NCI-H1048 (cell line): ENCODE data around the gene NOTUM.
"Not testable (repeated sequence)": the region's sequence is repeated elsewhere in the genome, so short reads cannot be mapped to it uniquely, and the experiment has no call there.

Experiments used
- DNase-seq: peaks from one replicate; lab custom pipeline; 2025; lab: John Stamatoyannopoulos, UW

NOTUM gene

GRCh38 chr17:81996232-81996756, 35.3 kb upstream of the NOTUM start:
- DNase-seq, result no peak

DNA sequence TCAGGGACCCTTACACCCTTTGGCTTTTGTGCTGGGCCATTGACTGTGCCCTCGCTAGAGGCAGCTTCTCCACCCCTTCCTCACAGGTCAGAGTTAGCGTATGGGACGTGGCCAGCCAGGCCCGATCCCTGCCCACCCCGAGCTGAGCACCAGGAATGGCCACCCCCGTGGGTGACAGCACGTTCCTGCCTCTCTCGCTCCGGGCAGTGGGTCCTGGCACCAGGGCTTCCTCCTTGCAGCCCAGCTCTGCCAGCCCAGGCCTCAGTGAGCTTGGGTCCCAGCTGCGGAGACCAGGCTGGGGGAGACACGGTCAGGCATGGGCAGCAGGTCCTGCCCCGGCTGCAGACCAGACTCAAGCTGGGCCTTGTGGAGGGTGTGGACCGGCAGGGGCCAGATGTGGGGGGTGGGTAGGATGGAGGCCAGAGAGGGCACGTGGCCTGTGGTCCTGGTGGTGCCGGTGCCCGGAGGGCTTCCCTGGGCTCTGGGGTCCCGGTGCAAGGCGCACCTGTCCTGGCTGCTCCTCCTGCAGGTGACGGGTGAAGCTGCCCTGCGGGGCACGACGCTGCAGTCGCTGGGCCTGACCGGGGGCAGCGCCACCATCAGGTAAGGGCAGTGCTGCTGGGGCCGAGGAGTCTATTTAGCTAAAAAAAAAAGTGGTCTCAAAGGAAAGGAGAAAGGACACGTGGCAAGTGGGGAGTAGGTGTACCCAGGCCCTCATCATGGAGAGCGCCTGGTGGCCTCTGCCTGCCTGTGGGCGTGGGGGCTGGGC, 34.7 kb upstream of the NOTUM start:
- no peak for DNase-seq

- no peak for DNase-seq
Measured at GRCh38 chr17:81994593-81995462, 33.8 kb upstream of the NOTUM start.

GRCh38 chr17:81993729-81994592, 33.0 kb upstream of the NOTUM start:
- no peak for DNase-seq

DNA sequence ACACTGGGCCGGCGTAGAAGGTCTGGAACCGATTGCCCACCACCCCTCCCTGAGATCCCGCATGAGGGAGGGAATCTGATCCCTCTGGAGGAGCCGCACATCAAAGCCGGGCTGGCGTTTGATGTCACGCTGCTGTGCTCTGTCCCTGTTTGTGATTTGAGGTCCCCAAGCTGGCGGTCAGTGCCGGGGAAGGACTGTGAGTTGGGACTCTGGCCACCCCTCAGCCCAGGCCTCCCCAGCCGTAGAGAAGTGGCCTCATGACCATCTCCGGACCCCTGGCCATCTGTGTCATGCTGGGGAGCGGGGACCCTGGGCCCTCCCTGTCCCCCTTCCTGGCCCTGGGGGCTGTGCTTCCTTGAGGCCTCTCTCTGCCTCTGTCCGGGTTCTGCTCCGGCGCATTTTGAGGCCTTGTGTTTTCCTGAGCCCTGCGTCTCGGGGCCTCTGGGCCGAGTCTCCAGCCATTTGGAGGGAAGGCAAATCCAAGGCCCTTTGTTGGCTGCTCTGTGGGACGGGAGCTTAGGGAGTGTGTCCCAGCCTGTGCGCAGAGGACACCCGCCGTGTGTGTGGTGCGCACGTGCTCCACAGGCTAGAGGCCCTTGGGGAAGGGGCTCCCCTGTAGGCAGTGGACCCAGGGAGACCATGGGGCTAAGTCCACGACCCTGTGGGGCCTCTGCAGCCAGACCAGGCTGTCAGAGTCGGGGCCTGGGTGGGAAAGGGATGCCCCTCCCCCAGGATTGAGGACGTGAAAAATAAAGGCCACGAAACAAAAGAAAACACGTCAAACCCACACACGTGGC, 31.5 kb upstream of the NOTUM start:
- DNase-seq, result no peak

- DNase-seq, result no peak
Measured at GRCh38 chr17:81991684-81992305, 30.8 kb upstream of the NOTUM start.

- DNase-seq, result no peak
Measured at GRCh38 chr17:81990836-81991683, 30.1 kb upstream of the NOTUM start.

DNA sequence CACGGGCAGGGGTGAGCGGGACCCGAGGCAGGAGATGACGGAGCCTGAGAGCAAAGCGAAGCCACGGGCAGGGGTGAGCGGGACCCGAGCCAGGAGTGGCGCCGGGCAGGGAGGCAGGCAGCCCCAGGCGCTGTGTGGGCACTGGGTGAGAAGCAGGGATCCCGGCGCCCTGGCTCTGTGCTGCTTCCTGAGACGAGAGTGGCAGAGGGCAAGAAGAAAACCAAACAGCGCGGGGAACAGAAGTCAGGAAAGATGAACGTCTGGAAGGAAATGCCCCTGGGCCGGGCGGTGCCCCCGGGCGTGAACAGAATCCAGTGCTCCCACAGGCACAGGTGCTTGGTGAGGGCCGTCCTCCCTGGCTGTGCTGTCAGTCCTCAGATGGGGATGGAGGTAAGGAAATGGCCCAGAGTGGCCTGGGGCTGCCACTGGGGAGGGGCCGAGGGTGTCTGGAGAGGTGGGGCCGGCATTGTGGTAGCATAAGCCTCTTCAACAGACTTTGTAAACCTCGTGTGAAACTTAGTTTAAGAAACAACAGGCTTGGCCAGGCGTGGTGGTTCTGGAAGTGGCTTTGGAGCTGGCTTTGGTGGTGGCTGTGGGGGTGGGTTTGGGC, 26.3 kb upstream of the NOTUM start:
- DNase-seq, result no peak

GRCh38 chr17:81986606-81987005, 25.6 kb upstream of the NOTUM start:
- DNase-seq, result no peak

DNA sequence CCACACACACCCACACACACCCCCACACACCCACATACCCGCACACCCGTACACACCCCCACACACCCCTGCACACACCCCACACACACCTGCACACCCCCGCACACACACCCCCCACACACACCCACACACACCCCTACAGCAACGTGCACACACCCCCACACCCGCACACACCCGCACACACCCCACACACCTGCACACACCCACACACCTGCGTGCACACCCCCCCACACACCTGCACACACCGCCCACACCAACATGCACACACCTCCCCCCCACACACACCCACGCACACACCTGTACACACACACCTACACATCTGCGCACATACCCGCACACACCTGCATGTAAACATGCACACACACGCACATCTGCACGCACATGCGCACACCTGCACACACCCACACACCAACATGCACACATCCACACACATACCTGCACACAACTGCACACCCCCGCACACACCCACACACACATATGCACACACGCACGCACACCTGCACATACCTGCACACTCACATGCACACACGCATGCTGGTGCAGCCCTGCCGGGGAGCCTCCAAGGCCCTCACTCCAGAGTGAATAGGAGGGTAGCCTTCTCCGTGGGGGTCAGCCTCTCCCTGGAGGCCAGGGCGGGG, 23.9 kb upstream of the NOTUM start:
- DNase-seq, result no peak

- DNase-seq, result no peak
Measured at GRCh38 chr17:81983639-81984373, 22.8 kb upstream of the NOTUM start.

DNA sequence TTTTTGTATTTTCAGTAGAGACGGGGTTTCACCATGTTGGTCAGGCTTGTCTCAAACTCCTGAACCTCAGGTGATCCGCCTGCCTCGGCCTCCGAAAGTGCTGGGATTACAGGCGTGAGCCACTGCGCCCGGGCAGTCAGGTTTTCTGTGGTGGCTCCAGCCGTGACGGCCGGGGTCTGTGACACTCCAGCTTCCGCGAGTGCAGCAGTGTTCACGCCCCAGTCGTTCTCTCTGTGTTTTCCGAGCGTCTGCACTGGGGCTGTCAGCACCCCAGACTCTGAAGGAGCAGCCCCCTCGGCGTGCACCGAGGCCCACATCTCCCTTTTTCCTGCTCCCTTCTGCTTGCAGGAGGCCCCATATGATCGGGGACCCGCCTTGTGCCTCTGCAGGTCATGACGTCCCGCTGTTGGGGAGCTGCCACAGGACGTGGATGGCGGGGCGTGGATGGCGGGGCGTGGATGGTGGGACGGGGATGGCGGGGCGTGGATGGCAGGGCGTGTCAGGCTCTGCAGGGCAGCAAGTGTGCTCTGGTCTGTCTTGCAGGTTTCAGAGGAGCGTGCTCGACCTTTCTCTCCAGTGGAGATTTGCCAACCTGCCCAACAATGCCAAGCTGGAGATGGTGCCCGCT, 22.1 kb upstream of the NOTUM start:
- DNase-seq, result no peak

DNA sequence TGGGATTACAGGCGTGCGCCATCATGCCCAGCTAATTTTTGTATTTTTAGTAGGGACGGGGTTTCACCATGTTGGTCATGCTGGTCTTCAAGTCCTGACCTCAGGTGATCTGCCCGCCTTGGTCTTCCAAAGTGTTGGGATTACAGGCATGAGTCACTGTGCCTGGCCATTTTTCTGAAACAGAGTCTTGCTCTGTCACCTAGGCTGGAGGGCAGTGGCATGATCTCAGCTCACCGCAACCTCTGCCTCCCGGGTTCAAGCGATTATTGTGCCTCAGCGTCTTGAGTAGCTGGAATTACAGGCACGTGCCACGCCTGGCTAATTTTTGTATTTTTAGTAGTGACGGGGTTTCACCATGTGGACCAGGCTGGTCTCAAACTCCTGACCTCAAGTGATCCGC, 20.5 kb upstream of the NOTUM start:
- not testable (repeated sequence) for DNase-seq

DNA sequence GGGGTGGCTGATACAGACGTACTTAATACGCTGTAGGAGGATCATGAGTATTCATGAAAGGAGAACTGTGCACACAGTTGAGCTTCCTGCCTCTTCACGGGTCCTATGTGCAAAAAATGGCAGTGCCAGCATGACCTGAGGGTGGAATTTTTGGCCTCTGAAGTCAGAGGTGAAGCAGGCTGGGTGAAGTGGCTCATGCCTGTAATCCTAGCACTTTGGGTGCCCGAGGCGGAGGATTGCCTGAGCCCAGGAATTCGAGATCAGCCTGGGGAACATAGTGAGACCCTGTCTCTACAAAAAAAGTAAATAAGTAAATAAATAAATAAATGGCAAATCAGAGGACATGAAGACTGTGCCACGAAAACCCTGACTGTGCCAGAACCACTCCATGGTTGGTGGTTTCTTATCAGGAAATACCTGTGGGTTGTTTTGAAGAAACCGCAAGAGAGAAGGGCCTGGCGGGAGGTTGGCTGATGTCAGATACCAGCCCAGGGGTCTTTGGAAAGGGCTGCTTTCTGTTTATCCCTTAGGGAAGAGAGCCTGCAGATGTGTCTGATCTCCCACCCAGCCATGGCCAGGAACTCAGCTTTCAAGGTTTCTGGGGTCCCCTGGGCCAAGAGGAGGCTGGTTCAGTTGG, 19.8 kb upstream of the NOTUM start:
- DNase-seq, result no peak

- DNase-seq, result no peak
Measured at GRCh38 chr17:81980122-81980521, 19.1 kb upstream of the NOTUM start.

DNA sequence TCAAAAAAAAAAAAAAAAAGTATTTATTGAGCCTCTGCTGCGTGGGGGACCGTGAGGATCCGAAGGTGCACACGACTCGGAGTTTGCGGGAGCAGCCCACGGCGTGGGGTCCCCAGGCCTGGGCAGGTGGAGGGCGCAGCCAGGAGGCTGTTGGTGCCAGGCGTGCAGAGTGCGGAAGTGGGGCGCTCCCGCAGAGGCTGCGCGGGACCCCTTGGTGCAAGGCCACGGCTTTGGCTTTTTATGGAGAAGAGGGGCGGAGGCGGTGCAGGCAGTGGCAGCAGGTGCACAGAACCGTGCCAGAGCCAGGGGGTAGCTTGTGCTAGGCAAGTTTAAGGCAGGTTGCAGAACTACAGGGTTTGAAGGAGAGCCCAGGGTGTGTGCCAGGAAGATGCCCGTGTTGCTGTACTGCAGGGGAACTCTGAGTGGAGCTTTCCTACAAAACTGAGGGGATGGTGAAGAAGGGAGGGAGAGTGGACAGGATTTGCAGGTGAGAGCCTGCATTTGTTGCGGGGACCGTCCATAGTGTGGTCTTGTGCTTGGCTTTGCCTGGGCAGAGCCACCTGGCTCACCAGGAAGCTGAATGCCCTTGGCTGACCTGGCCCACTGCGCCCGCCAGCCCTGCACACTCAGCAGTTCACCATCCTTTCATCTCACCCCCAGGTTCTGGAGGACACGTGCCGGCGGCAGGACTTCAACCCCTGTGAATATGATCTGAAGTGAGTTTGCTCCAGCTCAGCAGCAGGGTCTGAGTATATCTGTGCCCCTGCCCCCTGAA, 17.7 kb upstream of the NOTUM start:
- no peak for DNase-seq
